Neural cell (in vitro differentiated cells): ENCODE data around the gene MXD4. TPM values are rescaled to one million over a fixed set of nuclear protein-coding genes. Genes with fewer than 3 reads are reported as not detected.

ENCODE experiments used
- H2AFZ ChIP-seq: fragments of 200-600, 300-800 bp; sonication (generic), shearing (Covaris generic); 2 replicates; pipeline ENCODE4 v1.6.0; 2014; ENCODE audit warnings: low read depth, mild to moderate bottlenecking, antibody characterized with exemption, low read length, moderate library complexity
- H3F3A ChIP-seq: fragments of 200-600 bp; shearing (Covaris generic); 2 replicates; pipeline ENCODE4 v1.6.1; 2016; ENCODE audit warnings: mild to moderate bottlenecking, moderate library complexity, mixed read lengths, antibody characterized with exemption, low read length; ENCODE audit not compliant: insufficient read depth, poor library complexity, severe bottlenecking
- H3K27ac ChIP-seq: fragments of 200-600, 300-800 bp; sonication (generic), shearing (Covaris generic); 2 replicates; pipeline ENCODE4 v1.5.1; 2014; ENCODE audit warnings: mild to moderate bottlenecking, low read length, moderate library complexity
- H3K27me3 ChIP-seq: fragments of 300-800, 200-600 bp; sonication (generic), shearing (Covaris generic); 2 replicates; pipeline ENCODE4 v1.6.0; 2014; ENCODE audit warnings: mild to moderate bottlenecking, low read depth, low read length, moderate library complexity; ENCODE audit not compliant: insufficient read depth
- H3K36me3 ChIP-seq: fragments of 300-800, 200-600 bp; sonication (generic), shearing (Covaris generic); 2 replicates; pipeline ENCODE4 v1.5.1; 2014; ENCODE audit warnings: mild to moderate bottlenecking, antibody characterized with exemption, low read length, moderate library complexity; ENCODE audit not compliant: insufficient read depth
- H3K4me2 ChIP-seq: fragments of 300-800, 200-600 bp; sonication (generic), shearing (Covaris generic); 2 replicates; pipeline ENCODE4 v1.6.0; 2014; ENCODE audit warnings: mild to moderate bottlenecking, low read length
- H3K4me3 ChIP-seq: fragments of 300-800, 200-600 bp; sonication (generic), shearing (Covaris generic); 2 replicates; pipeline ENCODE4 v1.5.1; 2014; ENCODE audit warnings: mild to moderate bottlenecking, low read length, moderate library complexity
- H3K79me2 ChIP-seq: fragments of 200-600 bp; shearing (Covaris generic); replicated peaks from 2 replicates; pipeline ENCODE4 v1.6.0; 2014; ENCODE audit warnings: mild to moderate bottlenecking, low read length, moderate library complexity; ENCODE audit not compliant: insufficient read depth
- H3K9ac ChIP-seq: fragments of 300-800, 200-600 bp; sonication (generic), shearing (Covaris generic); 2 replicates; pipeline ENCODE4 v1.6.1; 2016; ENCODE audit warnings: mild to moderate bottlenecking, low read length, mixed read lengths
- H3K9me2 ChIP-seq: fragments of 200-600 bp; shearing (Covaris generic); 2 replicates; pipeline ENCODE4 v1.6.1; 2016; ENCODE audit warnings: mild to moderate bottlenecking, low read length, mixed read lengths; ENCODE audit not compliant: insufficient read depth
- H3K9me3 ChIP-seq: fragments of 200-600, 300-800 bp; sonication (generic), shearing (Covaris generic); 2 replicates; pipeline ENCODE4 v1.6.1; 2016; ENCODE audit warnings: mild to moderate bottlenecking, mixed run types, low read length, moderate library complexity, mixed read lengths
- H4K20me1 ChIP-seq: fragments of 200-600 bp; shearing (Covaris generic); 2 replicates; pipeline ENCODE4 v1.6.1; 2016; ENCODE audit warnings: mild to moderate bottlenecking, mixed run types; ENCODE audit not compliant: insufficient read depth
- EP300 ChIP-seq: fragments of 450-650 bp; conservative IDR thresholded peaks from 2 replicates; pipeline ENCODE4 v1.6.1; 2014; ENCODE audit warnings: antibody characterized with exemption, mild to moderate bottlenecking, moderate library complexity; ENCODE audit not compliant: poor library complexity, severe bottlenecking
- EZH2 ChIP-seq: fragments of 200-600, 300-800 bp; shearing (Covaris generic), sonication (generic); IDR thresholded peaks from 2 replicates; pipeline ENCODE4 v1.6.1; 2014; ENCODE audit warnings: antibody characterized with exemption, low read length, borderline replicate concordance, mild to moderate bottlenecking; ENCODE audit not compliant: insufficient read depth, poor library complexity, severe bottlenecking
- MXI1 ChIP-seq: fragments of 450-650 bp; conservative IDR thresholded peaks from 2 replicates; pipeline ENCODE4 v1.6.1; 2014; ENCODE audit warnings: antibody characterized with exemption, mild to moderate bottlenecking; ENCODE audit not compliant: poor library complexity, severe bottlenecking
- POLR2AphosphoS5 ChIP-seq: IDR thresholded peaks from 2 replicates; pipeline ENCODE4 v1.6.1; 2012
- RAD21 ChIP-seq: fragments of 450-650 bp; conservative IDR thresholded peaks from 2 replicates; pipeline ENCODE4 v1.6.1; 2014; ENCODE audit warnings: antibody characterized with exemption, mild to moderate bottlenecking, moderate library complexity
- SMC3 ChIP-seq: fragments of 450-650 bp; conservative IDR thresholded peaks from 2 replicates; pipeline ENCODE4 v1.6.1; 2014; ENCODE audit warnings: antibody characterized with exemption, mild to moderate bottlenecking, moderate library complexity; ENCODE audit not compliant: poor library complexity
- TAF1 ChIP-seq: IDR thresholded peaks from 2 replicates; pipeline ENCODE4 v1.6.1; 2012; ENCODE audit warnings: low read depth
- polyA plus RNA-seq: library from polyadenylated mRNA; depleted of rRNA; stranded (reverse); fragments of >200 nt; gene quantifications from 2 replicates; pipeline ENCODE4 v1.2.3, GENCODE V29; 2014
- TF ChIP-seq, protein P1 (sequence below): fragments of 450-650 bp; IDR thresholded peaks from 2 replicates; pipeline ENCODE4 v1.5.1; 2014; ENCODE audit warnings: antibody characterized with exemption, mild to moderate bottlenecking, moderate library complexity; ENCODE audit not compliant: poor library complexity, severe bottlenecking
- TF ChIP-seq, protein P2 (sequence below): IDR thresholded peaks from 2 replicates; pipeline ENCODE4 v1.6.1; 2012; ENCODE audit warnings: borderline replicate concordance

Gene MXD4
- polyA plus RNA-seq, 1 donor from 2014 or later = 58.4 TPM

DNA sequence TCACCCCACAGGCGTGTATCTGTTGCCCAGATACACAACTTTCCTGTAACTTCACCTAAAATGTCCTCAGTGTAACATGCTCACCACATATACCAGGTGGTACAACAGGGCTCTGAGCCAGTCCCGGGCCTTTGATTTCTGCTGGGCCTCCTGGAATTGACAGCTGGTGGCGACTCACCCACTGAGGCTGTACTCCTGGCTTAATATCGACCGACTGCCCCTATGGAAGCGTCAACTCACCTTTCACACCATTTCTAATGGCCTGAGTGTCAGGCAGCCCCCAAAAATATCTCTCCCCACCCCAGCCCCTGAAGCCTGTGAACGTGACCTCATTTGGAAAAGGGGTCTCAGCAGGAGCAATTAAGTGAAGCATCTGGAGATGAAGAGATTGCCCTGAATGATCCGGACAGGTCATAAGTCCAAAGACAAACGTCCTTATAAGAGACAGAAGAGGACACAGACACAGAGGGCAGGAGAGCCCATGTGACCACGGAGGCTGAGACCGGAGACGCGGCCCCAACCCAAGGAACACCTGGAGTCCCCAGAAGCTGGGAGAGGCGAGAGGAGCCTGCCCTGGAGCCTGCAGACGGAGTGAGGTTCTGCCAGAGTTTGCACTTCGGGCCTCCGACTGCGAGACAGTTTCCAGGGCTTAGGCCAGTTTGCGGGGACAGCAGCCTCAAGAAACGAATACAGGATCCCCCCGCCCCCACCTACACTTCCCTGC lies 12.6 kb upstream of the MXD4 start:
- no peaks in the 10 kb centered on the region for H3K9me3 ChIP-seq
- H3K27ac ChIP-seq = no peak overlapping the region
- H3K9me2 ChIP-seq = no peaks in the 10 kb centered on the region
- H4K20me1 ChIP-seq = no peaks in the 10 kb centered on the region
- H3K79me2 ChIP-seq = no peaks in the 10 kb centered on the region
- no peak overlapping the region for H3K9ac ChIP-seq
- H3K36me3 ChIP-seq = no peaks in the 10 kb centered on the region
- TF ChIP-seq POLR2AphosphoS5 (no peak), EZH2 (no peak), RAD21 (no peak), SMC3 (no peak), MXI1 (no peak), TAF1 (no peak), EP300 (no peak)
- TF ChIP-seq, protein P1, sequence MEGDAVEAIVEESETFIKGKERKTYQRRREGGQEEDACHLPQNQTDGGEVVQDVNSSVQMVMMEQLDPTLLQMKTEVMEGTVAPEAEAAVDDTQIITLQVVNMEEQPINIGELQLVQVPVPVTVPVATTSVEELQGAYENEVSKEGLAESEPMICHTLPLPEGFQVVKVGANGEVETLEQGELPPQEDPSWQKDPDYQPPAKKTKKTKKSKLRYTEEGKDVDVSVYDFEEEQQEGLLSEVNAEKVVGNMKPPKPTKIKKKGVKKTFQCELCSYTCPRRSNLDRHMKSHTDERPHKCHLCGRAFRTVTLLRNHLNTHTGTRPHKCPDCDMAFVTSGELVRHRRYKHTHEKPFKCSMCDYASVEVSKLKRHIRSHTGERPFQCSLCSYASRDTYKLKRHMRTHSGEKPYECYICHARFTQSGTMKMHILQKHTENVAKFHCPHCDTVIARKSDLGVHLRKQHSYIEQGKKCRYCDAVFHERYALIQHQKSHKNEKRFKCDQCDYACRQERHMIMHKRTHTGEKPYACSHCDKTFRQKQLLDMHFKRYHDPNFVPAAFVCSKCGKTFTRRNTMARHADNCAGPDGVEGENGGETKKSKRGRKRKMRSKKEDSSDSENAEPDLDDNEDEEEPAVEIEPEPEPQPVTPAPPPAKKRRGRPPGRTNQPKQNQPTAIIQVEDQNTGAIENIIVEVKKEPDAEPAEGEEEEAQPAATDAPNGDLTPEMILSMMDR = no peak
- TF ChIP-seq, protein P2, sequence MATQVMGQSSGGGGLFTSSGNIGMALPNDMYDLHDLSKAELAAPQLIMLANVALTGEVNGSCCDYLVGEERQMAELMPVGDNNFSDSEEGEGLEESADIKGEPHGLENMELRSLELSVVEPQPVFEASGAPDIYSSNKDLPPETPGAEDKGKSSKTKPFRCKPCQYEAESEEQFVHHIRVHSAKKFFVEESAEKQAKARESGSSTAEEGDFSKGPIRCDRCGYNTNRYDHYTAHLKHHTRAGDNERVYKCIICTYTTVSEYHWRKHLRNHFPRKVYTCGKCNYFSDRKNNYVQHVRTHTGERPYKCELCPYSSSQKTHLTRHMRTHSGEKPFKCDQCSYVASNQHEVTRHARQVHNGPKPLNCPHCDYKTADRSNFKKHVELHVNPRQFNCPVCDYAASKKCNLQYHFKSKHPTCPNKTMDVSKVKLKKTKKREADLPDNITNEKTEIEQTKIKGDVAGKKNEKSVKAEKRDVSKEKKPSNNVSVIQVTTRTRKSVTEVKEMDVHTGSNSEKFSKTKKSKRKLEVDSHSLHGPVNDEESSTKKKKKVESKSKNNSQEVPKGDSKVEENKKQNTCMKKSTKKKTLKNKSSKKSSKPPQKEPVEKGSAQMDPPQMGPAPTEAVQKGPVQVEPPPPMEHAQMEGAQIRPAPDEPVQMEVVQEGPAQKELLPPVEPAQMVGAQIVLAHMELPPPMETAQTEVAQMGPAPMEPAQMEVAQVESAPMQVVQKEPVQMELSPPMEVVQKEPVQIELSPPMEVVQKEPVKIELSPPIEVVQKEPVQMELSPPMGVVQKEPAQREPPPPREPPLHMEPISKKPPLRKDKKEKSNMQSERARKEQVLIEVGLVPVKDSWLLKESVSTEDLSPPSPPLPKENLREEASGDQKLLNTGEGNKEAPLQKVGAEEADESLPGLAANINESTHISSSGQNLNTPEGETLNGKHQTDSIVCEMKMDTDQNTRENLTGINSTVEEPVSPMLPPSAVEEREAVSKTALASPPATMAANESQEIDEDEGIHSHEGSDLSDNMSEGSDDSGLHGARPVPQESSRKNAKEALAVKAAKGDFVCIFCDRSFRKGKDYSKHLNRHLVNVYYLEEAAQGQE = no peak
- no peaks in the 10 kb centered on the region for H3F3A ChIP-seq
- no peak overlapping the region for H2AFZ ChIP-seq
- no peak overlapping the region for H3K4me2 ChIP-seq
- H3K27me3 ChIP-seq = no peaks in the 10 kb centered on the region
- H3K4me3 ChIP-seq = no peak overlapping the region

DNA sequence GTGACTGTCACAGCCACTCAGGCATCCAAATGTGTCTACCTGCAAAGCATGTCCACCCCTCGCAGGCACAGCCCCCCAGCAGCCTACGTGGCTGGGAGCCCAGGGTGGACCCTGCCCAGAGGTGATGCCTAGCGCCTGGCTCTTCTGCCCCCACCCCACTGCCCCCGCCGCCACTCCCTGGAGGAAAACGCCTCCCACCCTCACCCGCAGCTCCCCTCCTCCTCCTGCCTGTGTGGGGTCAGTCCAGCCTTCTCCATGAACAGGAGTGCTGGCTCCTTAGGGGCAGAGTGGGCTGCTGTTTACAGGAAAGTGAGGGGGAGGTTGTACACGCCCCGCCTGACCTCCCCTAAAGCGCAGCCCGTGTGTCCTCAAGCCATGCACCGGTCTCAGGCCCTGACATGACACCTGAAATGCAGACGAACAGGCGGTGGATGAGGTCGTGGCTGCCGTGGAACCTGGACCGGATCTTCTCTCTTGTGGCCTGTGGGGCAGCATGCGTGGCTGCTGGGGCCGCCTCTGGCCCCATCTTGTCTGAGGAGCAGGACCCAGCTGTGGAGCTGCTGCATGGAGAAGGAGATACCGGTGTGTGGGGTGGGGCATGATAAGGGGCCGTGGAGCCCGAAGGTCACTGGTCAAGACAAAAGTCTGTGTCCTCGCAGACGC lies 11.9 kb upstream of the MXD4 start:
- Histone ChIP-seq H3F3A (no peaks in the 10 kb centered on the region), H3K27me3 (no peaks in the 10 kb centered on the region)

More for the DNA sequence above, 11.9 kb upstream of the MXD4 start:
- Histone ChIP-seq H3K27ac (no peak overlapping the region), H4K20me1 (no peaks in the 10 kb centered on the region), H3K9me2 (no peaks in the 10 kb centered on the region), H3K36me3 (no peaks in the 10 kb centered on the region), H3K9me3 (no peaks in the 10 kb centered on the region), H3K4me2 (no peak overlapping the region), H3K79me2 (no peaks in the 10 kb centered on the region), H2AFZ (no peak overlapping the region), H3K9ac (no peak overlapping the region), H3K4me3 (no peak overlapping the region)
- TF ChIP-seq EZH2 (no peak), EP300 (no peak), SMC3 (no peak), MXI1 (no peak), TAF1 (no peak), RAD21 (no peak), POLR2AphosphoS5 (no peak)
- TF ChIP-seq, protein P1 = no peak
- TF ChIP-seq, protein P2 = no peak
